OCI-LY7 (cell line): ENCODE results near the gene CEP164. TPM values are rescaled to one million over a fixed set of nuclear protein-coding genes. Genes with fewer than 3 reads are reported as not detected.

Source experiments
- BruUV-seq: library from RNA; stranded (reverse); fragments of 400-500 nt; replicated peaks from 2 replicates; lab custom pipeline; 2021; lab: Mats Ljungman, UMichigan
- CTCF ChIA-PET: fragments of 300-600 bp; sonication (Branson Sonifier 250); formaldehyde crosslinking; loops from one replicate; lab custom pipeline; 2022; ENCODE audit warnings: antibody characterized with exemption; ENCODE audit not compliant: unreplicated experiment; lab: Charles Lee
- POLR2A ChIA-PET: fragments of 300-600 bp; sonication (Branson Sonifier 250); formaldehyde crosslinking; loops from one replicate; lab custom pipeline; 2022; ENCODE audit warnings: antibody characterized with exemption; lab: Charles Lee
- DNase-seq: peaks from one replicate; pipeline ENCODE4 v3.0.0-alpha.2; 2015; ENCODE audit warnings: low spot score
- H2AFZ ChIP-seq: fragments of 200-600 bp; sonication (generic), shearing (Covaris generic); 2 replicates; pipeline ENCODE4 v1.6.1; 2014; ENCODE audit warnings: mild to moderate bottlenecking, antibody characterized with exemption, low read length, moderate library complexity
- H3K27ac ChIP-seq: fragments of 200-600 bp; sonication (generic); 2 replicates; pipeline ENCODE4 v1.5.1; 2014; ENCODE audit warnings: mixed run types, low read depth, mild to moderate bottlenecking, moderate library complexity, low read length, inconsistent platforms; ENCODE audit not compliant: poor library complexity, severe bottlenecking
- H3K36me3 ChIP-seq: fragments of 200-600 bp; sonication (generic); 2 replicates; pipeline ENCODE4 v1.6.1; 2014; ENCODE audit warnings: mild to moderate bottlenecking, antibody characterized with exemption, low read length, moderate library complexity, mixed read lengths; ENCODE audit not compliant: insufficient read depth
- H3K4me1 ChIP-seq: fragments of 200-600 bp; sonication (generic); 2 replicates; pipeline ENCODE4 v1.5.1; 2014; ENCODE audit warnings: mild to moderate bottlenecking, low read length; ENCODE audit not compliant: insufficient read depth, poor library complexity, severe bottlenecking
- H3K4me2 ChIP-seq: fragments of 200-600 bp; sonication (generic); 2 replicates; pipeline ENCODE4 v1.6.1; 2014; ENCODE audit warnings: mild to moderate bottlenecking, low read length
- H3K4me3 ChIP-seq: fragments of 200-600 bp; sonication (generic); 2 replicates; pipeline ENCODE4 v1.5.1; 2014; ENCODE audit warnings: mild to moderate bottlenecking, low read depth, low read length; ENCODE audit not compliant: poor library complexity, severe bottlenecking
- H3K79me2 ChIP-seq: fragments of 200-600 bp; sonication (generic); 2 replicates; pipeline ENCODE4 v1.6.1; 2016; ENCODE audit warnings: low read depth, mild to moderate bottlenecking, low read length, moderate library complexity, mixed read lengths; ENCODE audit not compliant: insufficient read depth
- H3K9me2 ChIP-seq: fragments of 200-600 bp; sonication (generic); 2 replicates; pipeline ENCODE4 v1.6.1; 2016; ENCODE audit warnings: mild to moderate bottlenecking, low read length, mixed read lengths; ENCODE audit not compliant: insufficient read depth
- H3K9me3 ChIP-seq: fragments of 200-600 bp; sonication (generic); 2 replicates; pipeline ENCODE4 v1.6.1; 2014; ENCODE audit warnings: mild to moderate bottlenecking, mixed run types, low read length, mixed read lengths
- H4K20me1 ChIP-seq: fragments of 200-600 bp; sonication (generic); 2 replicates; pipeline ENCODE4 v1.6.1; 2014; ENCODE audit warnings: mild to moderate bottlenecking, antibody characterized with exemption, low read length, moderate library complexity, mixed read lengths; ENCODE audit not compliant: insufficient read depth
- CTCF ChIP-seq: fragments of 200-600 bp; sonication (generic); conservative IDR thresholded peaks from 2 replicates; pipeline ENCODE4 v1.5.1; 2014; ENCODE audit warnings: mild to moderate bottlenecking, antibody characterized with exemption, low read length, moderate library complexity, mixed read lengths
- EZH2phosphoT487 ChIP-seq: fragments of 200-600 bp; sonication (generic); IDR thresholded peaks from 2 replicates; pipeline ENCODE4 v1.6.1; 2018; ENCODE audit warnings: low read depth, borderline replicate concordance, mild to moderate bottlenecking, mixed run types, antibody characterized with exemption, low read length, moderate library complexity, mixed read lengths
- intact Hi-C: fragments of 100-400 bp; cut with micrococcal nuclease; formaldehyde crosslinking; loops from one replicate; pipeline ENCODE4 v1.10.0; 2022; ENCODE audit not compliant: unreplicated experiment
- total RNA-seq, 2 experiments: library from RNA; depleted of rRNA in 1 of 2; stranded (reverse); fragments of >200 nt in 1 of 2; shearing (Covaris generic) in 1 of 2; gene quantifications; 2 replicates each; pipeline ENCODE4 v1.2.3, GENCODE V29; 2014 to 2022

CEP164 gene
- total RNA-seq, 2 experiments from 2014 or later = 25.3 to 48.7 TPM

DNA sequence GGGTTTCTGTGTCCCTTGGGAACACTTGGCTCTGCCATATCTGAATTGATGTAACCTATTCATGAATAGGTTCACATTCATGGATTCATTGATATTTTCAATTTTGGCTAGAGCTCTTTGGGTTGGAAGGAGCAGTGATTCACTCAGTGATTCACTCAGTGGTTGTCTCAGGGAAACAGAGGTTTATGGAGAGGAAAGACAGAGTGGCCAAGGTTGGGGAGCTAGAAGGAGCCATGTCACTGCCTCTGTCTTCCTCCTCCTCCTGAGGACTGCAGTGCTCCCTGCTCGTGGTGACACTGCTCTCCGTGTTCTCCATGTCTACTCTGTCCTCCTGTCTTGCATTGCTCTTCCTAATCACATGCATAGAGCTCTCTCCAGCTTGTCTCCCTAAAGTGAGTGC, 17.4 kb downstream of the CEP164 start:
- peaks cover 61% of the 10 kb centered on the region for H3K36me3 ChIP-seq
- CTCF ChIA-PET = no interaction called here
- POLR2A ChIA-PET = interaction anchor here (0.7 kb wide), 1 partner anchor 13 kb away, joined by 3 read pairs; no protein-coding TSS in a partner anchor
- no peak for TF ChIP-seq CTCF
- no peak for TF ChIP-seq EZH2phosphoT487
- H3K9me3 ChIP-seq = no peaks in the 10 kb centered on the region
- no peak for DNase-seq
- H3K79me2 ChIP-seq = no peaks in the 10 kb centered on the region
- H3K4me1 ChIP-seq = no peaks in the 10 kb centered on the region
- H3K4me2 ChIP-seq = no peak overlapping the region
- no peak overlapping the region for H2AFZ ChIP-seq
- H3K9me2 ChIP-seq = no peaks in the 10 kb centered on the region
- no TSS peak for BruUV-seq
- H3K27ac ChIP-seq = no peak overlapping the region
- H3K4me3 ChIP-seq = no peak overlapping the region
- H4K20me1 ChIP-seq = no peaks in the 10 kb centered on the region
- intact Hi-C loops = no loop called here

DNA sequence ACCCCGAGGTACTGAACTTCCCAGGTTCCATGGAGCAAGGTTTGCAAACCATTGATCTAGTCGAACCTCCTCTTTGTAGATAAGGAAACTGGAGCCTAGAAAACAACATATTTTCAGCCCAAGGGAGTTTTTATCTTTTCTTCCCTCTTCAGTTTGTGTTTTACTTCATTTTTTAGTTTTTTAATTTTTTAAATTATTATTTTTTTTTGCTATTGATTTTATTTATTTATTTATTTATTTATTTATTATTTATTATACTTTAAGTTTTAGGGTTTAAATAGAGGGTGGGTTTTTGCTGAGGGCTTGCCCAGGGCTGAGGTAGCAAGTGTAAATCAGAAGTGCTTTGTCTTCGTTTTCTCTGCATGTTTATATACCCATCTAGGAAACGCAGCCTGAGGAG, 26.9 kb downstream of the CEP164 start:
- intact Hi-C loops = no loop called here
- POLR2A ChIA-PET = no interaction called here
- CTCF ChIA-PET = no interaction called here
- Histone ChIP-seq H3K9me2 (no peaks in the 10 kb centered on the region), H3K4me3 (no peak overlapping the region), H3K9me3 (no peaks in the 10 kb centered on the region), H3K79me2 (no peaks in the 10 kb centered on the region), H2AFZ (no peak overlapping the region), H3K4me1 (no peaks in the 10 kb centered on the region), H3K4me2 (no peak overlapping the region), H3K36me3 (peaks cover 45% of the 10 kb centered on the region), H4K20me1 (no peaks in the 10 kb centered on the region), H3K27ac (no peak overlapping the region)
- no peak for TF ChIP-seq CTCF
- TF ChIP-seq EZH2phosphoT487 = no peak
- BruUV-seq = no TSS peak
- DNase-seq = no peak

GRCh38 chr11:117356126-117356890, 28.7 kb downstream of the CEP164 start:
- TF ChIP-seq CTCF = no peak
- TF ChIP-seq EZH2phosphoT487 = no peak
- H3K79me2 ChIP-seq = no peaks in the 10 kb centered on the region
- H3K27ac ChIP-seq = no peak overlapping the region
- intact Hi-C loops = no loop called here
- H3K4me1 ChIP-seq = no peaks in the 10 kb centered on the region
- CTCF ChIA-PET = no interaction called here
- no peak overlapping the region for H3K4me3 ChIP-seq
- no TSS peak for BruUV-seq
- H2AFZ ChIP-seq = no peak overlapping the region
- peaks cover 43% of the 10 kb centered on the region for H3K36me3 ChIP-seq
- POLR2A ChIA-PET = interaction anchor here (0.7 kb wide), 1 partner anchor 103 kb away, joined by 3 read pairs; no protein-coding TSS in a partner anchor
- no peaks in the 10 kb centered on the region for H3K9me3 ChIP-seq
- no peak overlapping the region for H3K4me2 ChIP-seq
- H3K9me2 ChIP-seq = no peaks in the 10 kb centered on the region
- DNase-seq = no peak
- H4K20me1 ChIP-seq = no peaks in the 10 kb centered on the region
